AG09319 (cell line): ENCODE measurements around the gene MRPL14.
A peak's percentile ranks its signal among the peaks of the same experiment; 100 is the strongest.

Experiments used
- DNase-seq: peaks from one replicate; pipeline ENCODE4 v3.0.0-alpha.2; 2010; ENCODE audit warnings: low read depth; ENCODE audit errors: extremely low read depth
- TF ChIP-seq, protein P1 (sequence below): IDR thresholded peaks from 2 replicates; pipeline ENCODE4 v1.5.1; 2011; ENCODE audit warnings: low read depth, mild to moderate bottlenecking, inconsistent platforms, low read length, moderate library complexity

MRPL14 gene

GRCh38 chr6:44127186-44128019 is at the start of gene MRPL14, which contains the start of gene TMEM63B:
Gene MRPL14 (minus strand): TSS chr6:44127452. CDS start chr6:44116611, 10,841 bp downstream.
Gene TMEM63B (plus strand): TSS chr6:44127554. CDS start chr6:44134585, 7,031 bp downstream.
- TF ChIP-seq, protein P1, sequence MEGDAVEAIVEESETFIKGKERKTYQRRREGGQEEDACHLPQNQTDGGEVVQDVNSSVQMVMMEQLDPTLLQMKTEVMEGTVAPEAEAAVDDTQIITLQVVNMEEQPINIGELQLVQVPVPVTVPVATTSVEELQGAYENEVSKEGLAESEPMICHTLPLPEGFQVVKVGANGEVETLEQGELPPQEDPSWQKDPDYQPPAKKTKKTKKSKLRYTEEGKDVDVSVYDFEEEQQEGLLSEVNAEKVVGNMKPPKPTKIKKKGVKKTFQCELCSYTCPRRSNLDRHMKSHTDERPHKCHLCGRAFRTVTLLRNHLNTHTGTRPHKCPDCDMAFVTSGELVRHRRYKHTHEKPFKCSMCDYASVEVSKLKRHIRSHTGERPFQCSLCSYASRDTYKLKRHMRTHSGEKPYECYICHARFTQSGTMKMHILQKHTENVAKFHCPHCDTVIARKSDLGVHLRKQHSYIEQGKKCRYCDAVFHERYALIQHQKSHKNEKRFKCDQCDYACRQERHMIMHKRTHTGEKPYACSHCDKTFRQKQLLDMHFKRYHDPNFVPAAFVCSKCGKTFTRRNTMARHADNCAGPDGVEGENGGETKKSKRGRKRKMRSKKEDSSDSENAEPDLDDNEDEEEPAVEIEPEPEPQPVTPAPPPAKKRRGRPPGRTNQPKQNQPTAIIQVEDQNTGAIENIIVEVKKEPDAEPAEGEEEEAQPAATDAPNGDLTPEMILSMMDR = no peak
- peak; percentile 66 for DNase-seq

- no peak for DNase-seq
- TF ChIP-seq, protein P1 = no peak
These were observed 49.0 kb upstream of the MRPL14 start for GRCh38 chr6:44176130-44176761.

GRCh38 chr6:44172731-44173500 is 45.7 kb upstream of the MRPL14 start:
- DNase-seq = peak; percentile 42
- TF ChIP-seq, protein P1 = peak; percentile 90

DNA sequence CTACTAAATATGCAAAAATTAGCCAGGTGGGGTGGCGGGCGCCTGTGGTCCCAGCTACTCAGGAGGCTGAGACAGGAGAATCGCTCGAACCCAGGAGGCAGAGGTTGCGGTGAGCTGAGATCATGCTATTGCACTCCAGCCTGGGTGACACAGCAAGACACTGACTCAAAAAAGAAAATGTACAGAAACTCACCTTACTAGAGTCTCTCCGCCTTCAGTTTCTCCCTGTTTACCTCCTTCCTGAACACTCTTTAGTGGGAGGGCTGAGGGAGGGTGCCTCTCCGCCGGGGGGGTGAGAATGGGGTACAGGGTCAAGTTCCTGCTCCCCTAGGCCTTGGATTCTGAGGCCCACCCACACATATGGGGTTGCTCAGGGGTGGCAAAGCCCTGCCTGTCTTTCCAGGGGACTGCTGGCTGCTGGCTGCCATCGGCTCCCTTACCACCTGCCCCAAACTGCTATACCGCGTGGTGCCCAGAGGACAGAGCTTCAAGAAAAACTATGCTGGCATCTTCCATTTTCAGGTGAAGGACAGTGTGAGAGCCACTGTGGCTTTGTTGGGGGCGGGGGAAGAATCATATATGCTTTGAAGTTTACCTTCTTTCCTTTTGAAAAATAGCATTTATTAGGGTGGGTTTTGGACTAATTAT is 44.8 kb upstream of the MRPL14 start:
- TF ChIP-seq, protein P1 = no peak

DNA sequence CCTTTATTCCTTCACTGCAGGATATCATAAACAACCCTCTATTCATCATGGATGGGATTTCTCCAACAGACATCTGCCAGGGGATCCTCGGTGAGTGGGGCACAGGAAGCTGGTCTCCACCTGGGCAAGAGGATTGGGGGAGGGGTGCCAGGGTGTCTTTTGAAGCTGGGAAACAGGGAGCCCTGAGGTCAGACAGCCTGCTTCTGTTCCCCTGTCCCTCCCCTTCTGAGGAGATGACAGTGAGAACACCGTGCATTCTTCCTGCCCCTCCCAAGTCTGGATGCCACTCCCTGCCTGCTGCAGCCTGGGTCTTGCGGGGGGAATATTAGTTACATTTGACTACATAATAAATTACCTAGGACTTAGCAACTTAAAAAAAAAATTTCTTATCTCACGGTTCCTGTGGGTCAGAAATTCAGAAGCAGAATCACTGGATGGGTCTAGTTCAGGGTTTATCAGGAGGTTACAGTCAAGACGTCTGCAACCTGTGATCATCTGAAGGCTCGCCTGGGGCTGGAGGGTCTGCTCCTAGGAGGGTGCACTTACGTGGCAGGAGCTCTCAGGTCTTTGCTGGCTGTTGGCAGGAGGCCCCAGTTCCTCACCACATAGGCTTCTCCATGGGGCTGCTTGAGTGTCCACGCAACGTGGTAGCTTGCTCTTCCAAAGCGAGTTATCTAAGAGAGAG is 42.8 kb upstream of the MRPL14 start:
- no peak for DNase-seq
- TF ChIP-seq, protein P1 = no peak

More for the DNA sequence above, 44.8 kb upstream of the MRPL14 start:
- DNase-seq = no peak

DNA sequence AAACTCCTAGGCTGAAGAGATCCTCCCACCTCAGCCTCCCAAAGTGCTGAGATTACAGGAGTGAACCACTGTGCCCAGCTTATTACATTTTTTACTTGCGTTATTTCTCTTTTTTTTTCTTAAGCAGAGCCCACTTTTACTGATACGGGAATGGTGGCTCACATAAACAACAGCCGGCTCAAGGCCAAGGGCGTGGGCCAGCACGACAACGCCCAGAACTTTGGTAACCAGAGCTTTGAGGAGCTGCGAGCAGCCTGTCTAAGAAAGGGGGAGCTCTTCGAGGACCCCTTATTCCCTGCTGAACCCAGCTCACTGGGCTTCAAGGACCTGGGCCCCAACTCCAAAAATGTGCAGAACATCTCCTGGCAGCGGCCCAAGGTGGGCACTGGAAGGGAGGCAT is 41.9 kb upstream of the MRPL14 start:
- TF ChIP-seq, protein P1 = no peak
- no peak for DNase-seq
